Lower leg skin (tissue), 4 donors: ENCODE results near the gene ABI3. TPM values are rescaled to one million over a fixed set of nuclear protein-coding genes. Genes with fewer than 3 reads are reported as not detected.

Source experiments
- DNase-seq, 2 donors: peaks; one replicate each; pipeline ENCODE4 v3.0.0-alpha.2; 2019; ENCODE audit warnings: low spot score in 2 of 2
- H3K4me3 ChIP-seq: fragments of 200-600 bp; sonication (generic); 2 replicates; pipeline ENCODE4 v1.5.1; 2017; ENCODE audit warnings: mild to moderate bottlenecking, low read depth; ENCODE audit not compliant: poor library complexity, severe bottlenecking
- CTCF ChIP-seq, 3 donors: fragments of 450-650 bp; IDR thresholded peaks; one replicate each; pipeline ENCODE4 v1.5.1; 2016; ENCODE audit warnings: antibody characterized with exemption in 3 of 3, mild to moderate bottlenecking in 3 of 3, moderate library complexity in 2 of 3
- POLR2A ChIP-seq, 2 donors: fragments of 450-650 bp; IDR thresholded peaks; one replicate each; pipeline ENCODE4 v1.6.1; 2016 to 2017; ENCODE audit warnings: antibody characterized with exemption in 2 of 2, mild to moderate bottlenecking in 1 of 2, moderate library complexity in 1 of 2
- WGBS, 2 donors: methylation state at CpG; one replicate each; pipeline ENCODE4 v1.1.5; 2018; 5-methylcytosine and 5-hydroxymethylcytosine counted together
- intact Hi-C: fragments of 100-400 bp; cut with DNase I; formaldehyde crosslinking; loops from one replicate; pipeline ENCODE4 v1.15.0; 2023; ENCODE audit warnings: low total_unique reads
- total RNA-seq, 4 donors: library from RNA; depleted of rRNA; stranded (reverse); fragments of >200 nt; gene quantifications; one replicate each; pipeline ENCODE4 v1.1.0, GENCODE V29; 2016

Gene ABI3
- total RNA-seq, 4 donors from 2014 or later: 1.6 to 5.4 (median 4.7) TPM

- WGBS, 2 donors: 53 to 62% methylated on average over 2 of the region's 2 CpGs
- TF ChIP-seq POLR2A (IDR thresholded peaks at IDR 0.05): no peak
- no peak for TF ChIP-seq CTCF (IDR thresholded peaks at IDR 0.05)
- no peak for DNase-seq
- intact Hi-C loops: no loop called here
- no peak overlapping the region for H3K4me3 ChIP-seq
Observed at GRCh38 chr17:49266233-49266632, 55.7 kb downstream of the ABI3 start.

- WGBS, 2 donors: 82 to 85% methylated on average over 3 of the region's 3 CpGs
- no peak for DNase-seq
- no peak overlapping the region for H3K4me3 ChIP-seq
- TF ChIP-seq POLR2A (IDR thresholded peaks at IDR 0.05) (no peak), CTCF (IDR thresholded peaks at IDR 0.05) (no peak)
- intact Hi-C loops: no loop called here
Observed at GRCh38 chr17:49267912-49268311, 57.4 kb downstream of the ABI3 start.

GRCh38 chr17:49269356-49269755 lies 58.8 kb downstream of the ABI3 start:
- 81 to 91% methylated on average over 5 of the region's 5 CpGs for WGBS, 2 donors
- TF ChIP-seq CTCF (IDR thresholded peaks at IDR 0.05) (no peak), POLR2A (IDR thresholded peaks at IDR 0.05) (no peak)
- intact Hi-C loops: no loop called here
- H3K4me3 ChIP-seq: no peak overlapping the region
- DNase-seq: no peak

Other genes with a start within 250 kb of the ABI3 start
- gene GIP, start 242.1 kb upstream of the ABI3 start, total RNA-seq: not detected
- not detected for gene IGF2BP1, start 213.3 kb upstream of the ABI3 start, total RNA-seq
- under 1 TPM; 0.04 to 0.98 (median 0.80) TPM for gene B4GALNT2, start 77.9 kb upstream of the ABI3 start, total RNA-seq
- gene GNGT2, start 133 bp upstream of the ABI3 start, total RNA-seq: 1 to 10 TPM in 2 of 4 donors, not detected in 2; 1.1 to 1.7 TPM
- gene PHOSPHO1, start 20.1 kb downstream of the ABI3 start, total RNA-seq: under 1 TPM in 2 of 4 donors, not detected in 2; 0.34 to 0.36 TPM
- gene ZNF652, start 151.5 kb downstream of the ABI3 start, total RNA-seq: 100 to 1,000 TPM in 2 of 4 donors, 10 to 100 TPM in 2; 58.8 to 124 (median 103) TPM
- 10 to 100 TPM; 47.0 to 79.0 (median 71.3) TPM for gene PHB1, start 204.2 kb downstream of the ABI3 start, total RNA-seq